Lower lobe of right lung (tissue), 2 donors: ENCODE data around the gene CYP1B1. TPM values are rescaled to one million over a fixed set of nuclear protein-coding genes. Genes with fewer than 3 reads are reported as not detected.
A peak's percentile ranks its signal among the peaks of the same experiment; 100 is the strongest.

ENCODE experiments used
- ATAC-seq, 2 donors: fragments of 200-7000 bp; cut with Tn5 transposase; one replicate each; pipeline ENCODE4 v1.9.1; 2020 to 2022; ENCODE audit warnings: mild to moderate bottlenecking in 2 of 2, moderate library complexity in 2 of 2
- DNase-seq: peaks from one replicate; pipeline ENCODE4 v3.0.0-alpha.2; 2020
- H3K27ac ChIP-seq: fragments of 200-600 bp; one replicate; pipeline ENCODE4 v1.8.0; 2022
- H3K27me3 ChIP-seq: fragments of 200-600 bp; one replicate; pipeline ENCODE4 v1.8.0; 2022; ENCODE audit warnings: low read depth
- H3K36me3 ChIP-seq: fragments of 200-600 bp; one replicate; pipeline ENCODE4 v1.8.0; 2022; ENCODE audit warnings: mild to moderate bottlenecking
- H3K4me1 ChIP-seq: fragments of 200-600 bp; one replicate; pipeline ENCODE4 v1.8.0; 2022
- H3K4me3 ChIP-seq: fragments of 200-600 bp; one replicate; pipeline ENCODE4 v1.8.0; 2022; ENCODE audit warnings: mild to moderate bottlenecking
- H3K9me3 ChIP-seq: fragments of 200-600 bp; one replicate; pipeline ENCODE4 v1.8.0; 2022
- intact Hi-C: fragments of 100-400 bp; cut with DNase I; formaldehyde crosslinking; loops from one replicate; pipeline ENCODE4 v1.11.0; 2022
- long read RNA-seq: library from polyadenylated mRNA; unstranded; transcript quantifications from one replicate; pipeline ENCODE4 v2.0.0, GENCODE V29; 2021
- total RNA-seq: library from RNA; stranded (reverse); fragmentation: NEBNext Ultra II Directional; extraction: Animal tissue kit (Norgen Biotek cat#: 25700); gene quantifications from one replicate; pipeline ENCODE4 v1.2.1, GENCODE V29; 2021
- TF ChIP-seq, protein P1 (sequence below): fragments of 200-600 bp; IDR thresholded peaks from one replicate; pipeline ENCODE4 v1.8.0; 2022; ENCODE audit warnings: antibody characterized with exemption, mild to moderate bottlenecking
- donor health status: DM: no; HTN: yes; CAD: no; lungs with severe emphysema.

Gene CYP1B1
- 67.0 TPM for total RNA-seq
- long read RNA-seq, full-length matches to known transcripts, result 164 of 209 reads
- long read RNA-seq, partial matches to known transcripts, result 24 of 209 reads
- long read RNA-seq, other reads (novel, unspliced or antisense), result 21 of 209 reads

DNA sequence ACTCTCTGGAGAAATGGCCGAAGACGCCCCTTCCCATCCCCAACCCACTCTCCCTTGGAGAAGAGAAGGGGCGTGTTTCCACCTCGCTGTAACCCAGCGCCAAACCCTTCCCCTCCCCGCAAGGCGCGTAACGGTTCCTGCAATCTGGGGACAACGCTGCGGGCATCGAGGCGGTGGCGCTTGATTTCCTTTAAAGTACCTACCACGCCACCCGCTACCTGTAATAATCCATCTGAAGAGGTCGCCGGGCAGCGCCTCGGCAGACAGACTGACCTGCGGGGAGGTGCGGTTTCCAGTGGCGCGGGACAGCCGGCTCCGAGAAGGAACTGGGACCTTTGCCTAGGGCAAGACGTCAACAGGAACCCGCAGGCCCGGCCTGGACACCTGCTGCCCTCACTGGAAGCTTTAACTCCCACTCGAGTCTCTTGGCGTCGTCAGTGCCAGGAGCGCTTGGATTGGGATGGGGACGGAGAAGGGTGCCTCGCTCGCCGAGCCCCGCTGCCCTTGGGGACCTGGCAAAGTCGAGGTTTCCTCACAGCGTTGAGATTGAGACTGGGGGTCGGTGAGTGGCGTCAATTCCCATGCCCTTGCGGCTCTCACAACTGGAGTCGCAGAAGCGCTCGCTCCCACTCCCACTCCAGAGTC is at the start of gene CYP1B1:
Gene CYP1B1, minus strand, starts transcription at position 645 of the 645 bp plus-strand sequence. CDS start 763 bp downstream, outside the sequence.
- intact Hi-C loops, result no loop called here

DNA sequence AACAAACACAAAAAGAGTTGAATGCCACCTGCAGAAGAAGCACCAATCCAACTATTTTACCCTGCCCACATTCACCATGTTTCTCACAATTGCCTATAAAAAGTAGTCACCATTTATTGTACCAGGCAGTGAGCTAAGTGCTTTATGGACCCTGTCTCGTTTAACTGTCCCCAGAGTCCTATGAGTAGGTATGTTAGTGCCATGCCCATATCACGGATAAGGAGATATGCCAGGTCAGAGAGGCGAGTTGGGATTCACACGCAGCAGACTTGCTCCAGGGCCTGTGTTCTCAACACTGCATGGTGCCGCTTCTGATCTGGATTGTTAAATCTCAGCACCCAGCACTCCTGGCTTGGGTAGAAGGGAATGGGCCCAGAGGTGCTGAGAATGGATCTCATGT is 49.1 kb upstream of the CYP1B1 start:
- Histone ChIP-seq H3K4me3 (no peak overlapping the region), H3K36me3 (no peaks in the 10 kb centered on the region), H3K27me3 (no peaks in the 10 kb centered on the region), H3K4me1 (peaks cover 36% of the 10 kb centered on the region), H3K27ac (no peak overlapping the region), H3K9me3 (peaks cover 8% of the 10 kb centered on the region)
- ATAC-seq (no peak), DNase-seq (no peak)
- intact Hi-C loops, result no loop called here
- TF ChIP-seq, protein P1, sequence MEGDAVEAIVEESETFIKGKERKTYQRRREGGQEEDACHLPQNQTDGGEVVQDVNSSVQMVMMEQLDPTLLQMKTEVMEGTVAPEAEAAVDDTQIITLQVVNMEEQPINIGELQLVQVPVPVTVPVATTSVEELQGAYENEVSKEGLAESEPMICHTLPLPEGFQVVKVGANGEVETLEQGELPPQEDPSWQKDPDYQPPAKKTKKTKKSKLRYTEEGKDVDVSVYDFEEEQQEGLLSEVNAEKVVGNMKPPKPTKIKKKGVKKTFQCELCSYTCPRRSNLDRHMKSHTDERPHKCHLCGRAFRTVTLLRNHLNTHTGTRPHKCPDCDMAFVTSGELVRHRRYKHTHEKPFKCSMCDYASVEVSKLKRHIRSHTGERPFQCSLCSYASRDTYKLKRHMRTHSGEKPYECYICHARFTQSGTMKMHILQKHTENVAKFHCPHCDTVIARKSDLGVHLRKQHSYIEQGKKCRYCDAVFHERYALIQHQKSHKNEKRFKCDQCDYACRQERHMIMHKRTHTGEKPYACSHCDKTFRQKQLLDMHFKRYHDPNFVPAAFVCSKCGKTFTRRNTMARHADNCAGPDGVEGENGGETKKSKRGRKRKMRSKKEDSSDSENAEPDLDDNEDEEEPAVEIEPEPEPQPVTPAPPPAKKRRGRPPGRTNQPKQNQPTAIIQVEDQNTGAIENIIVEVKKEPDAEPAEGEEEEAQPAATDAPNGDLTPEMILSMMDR, result no peak

More for the DNA sequence above, at the start of gene CYP1B1:
- H3K4me1 ChIP-seq, result peaks cover 28% of the 10 kb centered on the region
- no peaks in the 10 kb centered on the region for H3K36me3 ChIP-seq
- peak within 1 kb of the TSS; percentile 92 for H3K27ac ChIP-seq
- H3K9me3 ChIP-seq, result no peaks in the 10 kb centered on the region
- ATAC-seq, result peak; percentile 3 to 15
- TF ChIP-seq, protein P1, result no peak
- peak; percentile 71 for DNase-seq
- H3K27me3 ChIP-seq, result peaks cover 18% of the 10 kb centered on the region
- H3K4me3 ChIP-seq, result peak within 1 kb of the TSS; percentile 65

DNA sequence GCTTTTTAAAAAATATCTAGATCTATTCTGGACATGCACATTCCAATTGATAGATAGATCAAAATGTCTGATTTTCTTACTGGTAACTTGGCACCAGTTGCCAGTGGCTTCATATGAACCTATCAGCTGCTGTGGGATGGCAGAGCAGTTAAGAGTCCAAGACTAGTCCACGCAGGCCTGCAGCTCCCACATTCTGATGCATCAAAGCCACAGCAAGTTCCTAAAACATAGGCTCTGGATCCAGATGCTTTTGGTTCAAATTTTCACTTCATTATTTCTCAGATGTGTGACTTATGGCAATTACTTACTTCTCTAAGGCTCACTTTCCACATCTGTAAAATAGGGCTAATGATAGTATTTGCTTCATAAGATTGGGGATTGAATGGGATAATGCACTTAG is 48.0 kb upstream of the CYP1B1 start:
- Histone ChIP-seq H3K9me3 (peaks cover 8% of the 10 kb centered on the region), H3K4me1 (peaks cover 25% of the 10 kb centered on the region), H3K36me3 (no peaks in the 10 kb centered on the region), H3K27me3 (no peaks in the 10 kb centered on the region), H3K4me3 (no peak overlapping the region), H3K27ac (no peak overlapping the region)
- DNase-seq (no peak), ATAC-seq (no peak)
- TF ChIP-seq, protein P1, result no peak
- intact Hi-C loops, result no loop called here

DNA sequence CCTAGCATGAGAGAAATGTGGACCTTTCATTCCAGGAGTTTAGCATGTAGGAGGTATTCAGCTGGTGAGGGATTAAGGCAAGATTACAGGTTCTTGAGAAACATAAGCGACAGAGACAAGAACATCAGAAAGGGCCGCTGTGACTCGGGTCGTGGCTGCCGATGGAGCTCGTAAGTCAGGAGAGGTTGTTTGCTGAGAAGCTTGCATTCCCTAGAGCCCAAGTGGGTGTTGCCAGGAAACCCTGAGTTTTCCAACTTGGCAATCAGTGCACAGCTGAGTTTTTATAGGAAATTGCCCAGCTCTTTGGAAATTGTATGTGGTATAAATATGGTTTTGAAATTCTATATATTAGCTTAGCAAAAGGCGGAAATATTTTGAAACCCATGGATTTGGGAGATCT is 46.4 kb upstream of the CYP1B1 start:
- TF ChIP-seq, protein P1, result no peak
- no peak for ATAC-seq
- intact Hi-C loops, result no loop called here
- H3K36me3 ChIP-seq, result no peaks in the 10 kb centered on the region
- H3K4me3 ChIP-seq, result no peak overlapping the region
- no peaks in the 10 kb centered on the region for H3K27me3 ChIP-seq
- no peak for DNase-seq
- peaks cover 4% of the 10 kb centered on the region for H3K9me3 ChIP-seq
- peaks cover 9% of the 10 kb centered on the region for H3K4me1 ChIP-seq
- H3K27ac ChIP-seq, result no peak overlapping the region

DNA sequence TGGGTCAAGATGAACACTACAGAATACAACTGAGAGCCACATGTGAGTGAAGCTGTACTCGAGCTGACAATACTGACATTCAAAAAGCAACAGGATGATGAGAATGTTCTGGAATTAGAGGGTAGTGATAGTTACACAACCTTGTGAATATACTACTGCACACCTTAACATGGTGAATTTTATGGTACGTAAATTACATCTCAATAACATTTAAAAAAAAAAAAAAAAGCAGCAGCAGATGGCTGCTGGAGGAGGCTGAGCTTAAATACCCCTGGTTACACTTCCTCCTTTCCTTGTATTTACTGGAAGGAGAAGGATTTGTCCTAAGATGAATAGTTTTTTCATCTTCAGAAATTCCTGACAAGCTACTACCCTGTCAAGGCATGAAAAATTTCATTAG is 45.5 kb upstream of the CYP1B1 start:
- no peak for DNase-seq
- intact Hi-C loops, result no loop called here
- TF ChIP-seq, protein P1, result no peak
- ATAC-seq, result no peak
- Histone ChIP-seq H3K36me3 (no peaks in the 10 kb centered on the region), H3K4me3 (no peak overlapping the region), H3K27ac (no peak overlapping the region), H3K9me3 (no peaks in the 10 kb centered on the region), H3K27me3 (no peaks in the 10 kb centered on the region), H3K4me1 (peaks cover 7% of the 10 kb centered on the region)
